Posterior vena cava (tissue), 2 donors: ENCODE measurements around the gene PDE4C. TPM values are rescaled to one million over a fixed set of nuclear protein-coding genes. Genes with fewer than 3 reads are reported as not detected.

Experiments
- DNase-seq: peaks from one replicate; pipeline ENCODE4 v3.0.0-alpha.2; 2020; ENCODE audit warnings: low spot score
- intact Hi-C, 2 donors: fragments of 100-400 bp; cut with DNase I; formaldehyde crosslinking; loops; one replicate each; pipeline versions ENCODE4 v1.14.1 to v1.14.2; 2022 to 2023
- total RNA-seq, 2 donors: library from RNA; stranded (reverse); fragmentation: NEBNext Ultra II Directional; extraction: Animal tissue kit (Norgen Biotek cat#: 25700); gene quantifications; one replicate each; pipeline ENCODE4 v1.2.1, GENCODE V29; 2021
- donor health status: DM: yes; HTN: yes; CAD: no.
- donor health status: DM: yes; HTN: yes; CAD: no.

Gene PDE4C
- total RNA-seq, 2 donors from 2014 or later = 0.90 to 1.1 TPM

DNA sequence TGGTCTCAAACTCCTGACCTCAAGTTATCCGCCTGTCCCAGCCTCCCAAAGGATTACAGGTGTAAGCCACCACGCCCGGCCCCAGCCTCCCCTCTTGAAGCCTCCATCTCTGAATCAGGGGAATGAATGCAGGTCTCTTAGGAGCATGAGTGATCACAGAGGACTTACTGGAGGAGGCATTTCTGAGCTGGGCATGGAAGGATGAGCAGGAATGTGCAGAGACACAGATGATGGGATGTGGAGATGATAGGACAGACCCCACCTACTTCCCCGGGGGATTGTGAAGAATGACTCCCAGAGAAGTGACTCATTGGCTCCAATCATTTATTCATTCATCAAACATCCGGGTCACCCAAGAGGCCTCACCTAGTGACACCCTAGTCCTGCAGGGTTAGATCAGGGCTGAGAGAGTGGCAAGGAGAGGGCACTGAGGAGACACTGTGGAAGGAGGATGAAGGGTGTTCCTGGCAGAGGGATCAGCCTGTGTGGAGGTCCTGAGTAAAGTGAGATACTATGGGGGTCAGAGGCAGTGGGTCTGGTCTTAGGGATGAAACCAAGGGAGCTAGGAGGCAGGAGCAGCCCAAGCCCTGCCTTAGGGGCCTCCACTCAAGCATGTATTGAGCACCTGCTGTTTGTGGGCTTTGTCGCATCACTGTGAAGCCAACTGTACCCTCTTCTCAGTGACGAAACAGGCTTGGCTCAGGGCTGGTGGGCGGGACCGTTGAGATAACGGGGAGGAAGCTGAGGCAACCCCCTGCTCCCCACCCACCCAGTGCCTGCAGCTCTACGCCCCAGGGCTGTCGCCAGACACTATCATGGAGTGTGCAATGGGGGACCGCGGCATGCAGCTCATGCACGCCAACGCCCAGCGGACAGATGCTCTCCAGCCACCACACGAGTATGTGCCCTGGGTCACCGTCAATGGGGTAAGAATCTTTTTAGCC lies 49.6 kb downstream of the PDE4C start:
- no peak for DNase-seq
- intact Hi-C loops = no loop called here

DNA sequence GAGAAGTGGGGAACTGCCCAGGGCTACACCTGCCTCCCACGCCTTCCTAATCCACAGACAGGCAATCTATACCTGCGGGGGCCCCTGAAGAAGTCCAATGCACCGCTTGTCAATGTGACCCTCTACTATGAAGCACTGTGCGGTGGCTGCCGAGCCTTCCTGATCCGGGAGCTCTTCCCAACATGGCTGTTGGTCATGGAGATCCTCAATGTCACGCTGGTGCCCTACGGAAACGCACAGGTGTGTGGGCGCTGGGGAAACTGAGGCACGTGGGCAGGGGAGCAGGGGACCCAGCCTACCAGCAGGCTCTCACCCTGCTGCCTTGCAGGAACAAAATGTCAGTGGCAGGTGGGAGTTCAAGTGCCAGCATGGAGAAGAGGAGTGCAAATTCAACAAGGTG lies 51.3 kb downstream of the PDE4C start:
- intact Hi-C loops = no loop called here

More for the DNA sequence above, 51.3 kb downstream of the PDE4C start:
- no peak for DNase-seq

Other genes with a start within 250 kb of the PDE4C start
- 10 to 100 TPM; 21.0 to 25.2 TPM for gene ARRDC2, start 218.3 kb downstream of the PDE4C start, total RNA-seq
- 1 to 10 TPM; 1.7 to 2.3 TPM for gene IL12RB1, start 139.5 kb downstream of the PDE4C start, total RNA-seq
- gene MAST3, start 128.7 kb downstream of the PDE4C start, total RNA-seq = 1 to 10 TPM; 5.6 to 7.1 TPM
- 10 to 100 TPM; 11.5 to 13.0 TPM for gene PIK3R2, start 73.3 kb downstream of the PDE4C start, total RNA-seq
- 10 to 100 TPM; 60.7 to 76.7 TPM for gene IFI30, start 52.6 kb downstream of the PDE4C start, total RNA-seq
- 1 to 10 TPM; 6.1 to 6.6 TPM for gene MPV17L2, start 33.2 kb downstream of the PDE4C start, total RNA-seq
- 1 to 10 TPM; 1.9 to 2.9 TPM for gene RAB3A, start 22.4 kb downstream of the PDE4C start, total RNA-seq
- gene IQCN, start 48.0 kb upstream of the PDE4C start, total RNA-seq = 1 to 10 TPM; 2.6 to 4.9 TPM
- 100 to 1,000 TPM; 192 to 231 TPM for gene JUND, start 55.2 kb upstream of the PDE4C start, total RNA-seq
- 10 to 100 TPM; 44.4 to 46.9 TPM for gene LSM4, start 96.6 kb upstream of the PDE4C start, total RNA-seq
- 10 to 100 TPM; 42.8 to 48.6 TPM for gene PGPEP1, start 114.2 kb upstream of the PDE4C start, total RNA-seq
- 1 to 10 TPM; 3.1 to 4.5 TPM for gene GDF15, start 159.7 kb upstream of the PDE4C start, total RNA-seq
- 10 to 100 TPM in 1 of 2 donors, 1 to 10 TPM in 1; 6.8 to 16.8 TPM for gene LRRC25, start 171.2 kb upstream of the PDE4C start, total RNA-seq
- gene SSBP4, start 193.0 kb upstream of the PDE4C start, total RNA-seq = 10 to 100 TPM; 54.4 to 56.9 TPM
- gene ISYNA1, start 211.7 kb upstream of the PDE4C start, total RNA-seq = 10 to 100 TPM; 27.5 to 28.1 TPM